Vagina (tissue), 2 donors: ENCODE data around the gene SLC26A9.

Experiments
- POLR2AphosphoS5 ChIP-seq, 2 donors: sonication (generic); formaldehyde crosslinking; IDR thresholded peaks; one replicate each; pipeline ENCODE4 v1.9.0; 2017; ENCODE audit warnings: antibody characterized with exemption in 2 of 2, mild to moderate bottlenecking in 2 of 2, low read depth in 1 of 2; ENCODE audit not compliant: insufficient read depth in 1 of 2
- TF ChIP-seq, protein P1 (sequence below), 3 experiments: fragments of 450-650 bp in 2 of 3; fragments of 200-600 bp in 1 of 3; sonication (generic) in 1 of 3; IDR thresholded peaks; one replicate each; pipeline ENCODE4 v1.5.1; 2017 to 2019; ENCODE audit warnings: antibody characterized with exemption in 3 of 3, mild to moderate bottlenecking in 2 of 3, moderate library complexity in 2 of 3

DNA sequence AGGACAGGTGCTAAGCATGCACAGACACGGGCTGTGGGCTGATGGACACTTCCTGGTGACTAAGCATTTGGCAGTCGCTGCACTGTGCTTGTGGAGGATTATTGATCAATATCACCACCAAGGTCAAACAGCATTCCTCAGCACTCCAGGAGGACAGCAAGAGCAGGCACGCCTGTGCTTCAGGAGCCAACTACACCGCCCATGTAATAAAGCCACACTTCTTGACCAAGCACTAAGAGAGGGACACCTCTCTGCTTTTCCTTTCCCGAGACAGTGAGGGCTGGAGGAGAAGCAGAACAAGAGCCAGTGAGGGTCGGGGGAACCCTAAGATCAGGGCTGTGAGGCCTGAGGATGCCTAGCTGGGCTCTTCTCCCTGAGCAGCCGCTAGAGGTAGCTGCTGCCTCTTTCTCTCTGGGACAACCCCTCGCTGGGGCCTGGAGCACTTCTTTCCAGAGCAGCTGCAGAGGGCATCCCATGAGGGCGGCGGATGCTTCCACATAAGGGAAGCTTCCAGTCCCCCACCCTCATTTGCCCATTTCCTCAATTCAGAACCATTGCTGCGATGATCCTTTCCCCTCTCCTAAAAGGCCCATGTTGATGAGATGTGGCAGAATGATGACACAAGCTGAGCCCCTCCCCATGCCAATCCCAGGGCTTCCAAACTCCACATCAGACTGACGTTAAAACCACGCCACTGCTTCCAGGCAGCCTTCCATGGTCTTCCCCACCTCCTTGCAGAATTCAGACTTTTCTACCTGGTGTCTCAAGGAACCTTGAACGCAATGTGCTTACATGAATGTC lies 40.9 kb upstream of the SLC26A9 start:
- TF ChIP-seq, protein P1, sequence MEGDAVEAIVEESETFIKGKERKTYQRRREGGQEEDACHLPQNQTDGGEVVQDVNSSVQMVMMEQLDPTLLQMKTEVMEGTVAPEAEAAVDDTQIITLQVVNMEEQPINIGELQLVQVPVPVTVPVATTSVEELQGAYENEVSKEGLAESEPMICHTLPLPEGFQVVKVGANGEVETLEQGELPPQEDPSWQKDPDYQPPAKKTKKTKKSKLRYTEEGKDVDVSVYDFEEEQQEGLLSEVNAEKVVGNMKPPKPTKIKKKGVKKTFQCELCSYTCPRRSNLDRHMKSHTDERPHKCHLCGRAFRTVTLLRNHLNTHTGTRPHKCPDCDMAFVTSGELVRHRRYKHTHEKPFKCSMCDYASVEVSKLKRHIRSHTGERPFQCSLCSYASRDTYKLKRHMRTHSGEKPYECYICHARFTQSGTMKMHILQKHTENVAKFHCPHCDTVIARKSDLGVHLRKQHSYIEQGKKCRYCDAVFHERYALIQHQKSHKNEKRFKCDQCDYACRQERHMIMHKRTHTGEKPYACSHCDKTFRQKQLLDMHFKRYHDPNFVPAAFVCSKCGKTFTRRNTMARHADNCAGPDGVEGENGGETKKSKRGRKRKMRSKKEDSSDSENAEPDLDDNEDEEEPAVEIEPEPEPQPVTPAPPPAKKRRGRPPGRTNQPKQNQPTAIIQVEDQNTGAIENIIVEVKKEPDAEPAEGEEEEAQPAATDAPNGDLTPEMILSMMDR (IDR thresholded peaks at IDR 0.05) = peak; percentile 24 to 53 (median 44)
- peak in 1 of 2 donors; percentile 62 for TF ChIP-seq POLR2AphosphoS5 (IDR thresholded peaks at IDR 0.05; ENCODE audit: insufficient read depth in 1 of 2, low read depth in 1 of 2)
